Measurements from ENCODE around the gene PCBP3.
"Not testable (repeated sequence)": the region's sequence is repeated elsewhere in the genome, so short reads cannot be mapped to it uniquely, and the experiment has no call there.

PCBP3 gene

DNA sequence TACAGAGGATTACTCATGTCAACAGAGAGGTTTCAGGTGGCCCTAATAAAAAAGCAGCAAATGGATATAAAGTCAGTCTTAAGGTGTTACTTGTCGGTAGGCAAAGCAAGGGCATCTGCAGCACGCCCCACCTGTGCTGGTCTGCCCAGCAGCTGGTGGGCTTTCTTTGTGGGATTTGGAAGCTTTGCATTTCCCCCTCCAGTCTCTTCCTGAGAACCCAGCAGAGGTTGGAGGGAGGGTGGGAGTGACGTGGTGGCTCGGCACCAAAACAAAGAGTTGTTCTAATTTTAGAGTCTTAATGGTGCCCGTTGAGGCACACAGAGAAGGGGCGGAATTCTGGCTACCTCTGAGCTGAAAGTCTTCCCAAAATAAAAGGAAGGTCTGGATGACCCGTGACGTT is 4.8 kb upstream of the PCBP3 start:
- Mint-ChIP-seq H3K9me3 (no peaks in the 10 kb centered on the region), H3K27ac (no peak overlapping the region), H3K4me3 (no peak overlapping the region), H3K4me1 (peaks cover 15% of the 10 kb centered on the region), H3K27me3 (no peaks in the 10 kb centered on the region)
- DNase-seq (no peak), ATAC-seq (no peak)

GRCh38 chr21:45639206-45640000 is 4.1 kb upstream of the PCBP3 start:
- Mint-ChIP-seq H3K4me1 (peaks cover 15% of the 10 kb centered on the region), H3K9me3 (no peaks in the 10 kb centered on the region), H3K4me3 (no peak overlapping the region), H3K27ac (no peak overlapping the region), H3K27me3 (peaks cover 3% of the 10 kb centered on the region)
- DNase-seq (no peak), ATAC-seq (no peak)

DNA sequence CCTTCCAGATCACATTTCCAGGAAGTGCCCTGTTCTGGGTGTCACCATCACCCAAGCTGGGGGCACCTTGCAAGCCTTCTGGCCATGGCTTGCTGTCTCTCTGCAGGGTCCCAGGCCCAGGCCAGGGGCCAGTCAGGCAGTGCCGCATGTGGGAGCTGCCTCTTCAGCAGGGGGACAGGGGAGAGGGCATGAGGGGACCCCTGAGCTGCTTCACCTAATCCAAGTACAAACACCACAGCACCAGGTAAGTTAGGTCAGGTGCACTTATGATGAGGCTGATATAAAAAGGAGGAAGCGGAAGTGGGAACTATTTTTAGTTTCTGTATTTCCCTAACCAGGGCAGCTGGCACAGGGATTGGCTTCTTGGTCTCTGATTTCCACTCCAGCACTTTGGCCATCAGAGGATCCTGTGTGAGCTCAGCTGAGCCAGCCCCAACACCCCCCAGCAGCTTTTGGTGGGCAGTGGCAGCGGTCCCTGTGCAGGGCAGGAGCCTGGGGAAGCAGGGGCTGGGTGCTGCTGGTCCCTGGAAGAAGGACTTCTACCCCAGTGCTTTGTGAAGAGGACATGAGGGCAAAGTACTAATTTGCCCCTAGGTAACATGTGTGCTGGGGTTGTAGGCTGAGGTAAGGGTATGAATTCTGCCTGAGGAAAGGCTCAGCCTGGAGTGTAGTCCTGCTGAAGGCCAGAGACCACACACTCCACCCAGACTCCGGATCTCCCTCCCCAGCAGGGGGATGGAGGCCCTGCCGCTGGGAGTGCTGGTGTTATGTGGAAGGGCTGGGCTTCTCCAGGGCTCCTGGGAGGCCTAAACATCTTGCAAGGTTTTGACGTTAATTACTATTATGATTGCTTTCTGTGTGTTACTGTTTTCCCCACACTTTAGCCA is 3.3 kb upstream of the PCBP3 start:
- H3K27ac Mint-ChIP-seq = no peak overlapping the region
- DNase-seq = no peak
- peaks cover 11% of the 10 kb centered on the region for H3K27me3 Mint-ChIP-seq
- no peaks in the 10 kb centered on the region for H3K9me3 Mint-ChIP-seq
- H3K4me1 Mint-ChIP-seq = peaks cover 15% of the 10 kb centered on the region
- no peak for ATAC-seq
- H3K4me3 Mint-ChIP-seq = no peak overlapping the region

DNA sequence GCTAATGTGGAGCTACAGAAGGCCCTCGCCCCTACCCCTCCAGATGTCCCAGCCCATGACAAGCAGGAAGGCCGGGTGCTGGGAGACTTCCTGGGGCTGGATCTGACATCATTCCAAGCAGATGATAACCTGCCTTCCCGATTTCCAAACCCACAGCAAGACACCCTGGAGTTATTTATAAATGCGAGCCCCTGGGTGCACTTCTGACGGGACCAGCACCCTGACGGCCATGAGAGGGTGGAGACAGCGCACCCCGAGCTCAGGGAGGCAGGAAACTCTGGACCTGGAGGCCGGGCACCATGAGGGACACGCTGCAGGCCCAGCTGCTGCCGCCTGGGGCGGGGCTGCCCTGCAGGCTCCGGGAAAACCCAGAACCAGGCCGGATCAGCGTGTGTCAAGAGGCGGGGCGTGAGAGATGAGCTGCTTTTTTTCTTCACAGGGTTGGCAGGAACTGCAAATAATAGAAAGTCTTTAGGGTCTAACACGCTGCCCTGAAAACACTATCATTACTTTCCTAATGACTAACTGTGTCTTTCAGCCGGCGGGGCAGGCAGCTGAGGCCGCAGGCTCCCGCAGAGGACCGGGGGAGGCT is 2.5 kb upstream of the PCBP3 start:
- peaks cover 18% of the 10 kb centered on the region for H3K27me3 Mint-ChIP-seq
- no peaks in the 10 kb centered on the region for H3K9me3 Mint-ChIP-seq
- DNase-seq (no peak), ATAC-seq (no peak)
- peaks cover 21% of the 10 kb centered on the region for H3K4me1 Mint-ChIP-seq
- peak overlapping the region in 1 of 2 donors; percentile 71 for H3K4me3 Mint-ChIP-seq
- no peak overlapping the region for H3K27ac Mint-ChIP-seq

DNA sequence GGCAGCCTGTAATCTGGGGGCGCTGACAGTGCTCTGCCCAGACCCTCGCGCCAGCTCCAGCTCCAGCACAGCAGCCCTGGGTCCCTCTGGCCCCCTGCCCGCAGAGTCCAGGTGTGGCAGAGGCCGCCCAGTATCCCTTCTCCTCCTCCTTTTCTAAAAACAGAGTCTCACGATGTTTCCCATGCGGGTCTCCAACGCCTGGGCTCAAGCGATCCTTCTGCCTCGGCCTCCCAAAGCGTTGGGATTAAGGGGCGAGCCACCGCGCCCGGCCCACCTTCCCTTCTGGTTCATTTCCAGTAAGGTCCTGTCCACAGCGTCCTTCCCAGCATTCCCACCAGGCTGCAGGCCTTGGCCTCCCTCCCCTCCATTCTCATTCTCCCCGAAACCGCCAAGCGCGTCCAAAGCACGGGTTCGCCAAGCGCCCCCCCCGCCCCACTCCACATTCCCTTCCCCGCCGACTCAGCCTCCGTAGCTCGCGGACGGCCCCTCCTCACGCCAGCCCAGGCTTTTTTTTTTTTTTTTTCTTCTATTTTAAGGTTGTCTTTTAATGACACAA is 2.0 kb upstream of the PCBP3 start:
- peaks cover 20% of the 10 kb centered on the region for H3K27me3 Mint-ChIP-seq
- DNase-seq (no peak), ATAC-seq (no peak)
- peak overlapping the region; percentile 29 to 71 for H3K4me3 Mint-ChIP-seq
- H3K27ac Mint-ChIP-seq = no peak overlapping the region
- H3K9me3 Mint-ChIP-seq = no peaks in the 10 kb centered on the region
- H3K4me1 Mint-ChIP-seq = peaks cover 21% of the 10 kb centered on the region

DNA sequence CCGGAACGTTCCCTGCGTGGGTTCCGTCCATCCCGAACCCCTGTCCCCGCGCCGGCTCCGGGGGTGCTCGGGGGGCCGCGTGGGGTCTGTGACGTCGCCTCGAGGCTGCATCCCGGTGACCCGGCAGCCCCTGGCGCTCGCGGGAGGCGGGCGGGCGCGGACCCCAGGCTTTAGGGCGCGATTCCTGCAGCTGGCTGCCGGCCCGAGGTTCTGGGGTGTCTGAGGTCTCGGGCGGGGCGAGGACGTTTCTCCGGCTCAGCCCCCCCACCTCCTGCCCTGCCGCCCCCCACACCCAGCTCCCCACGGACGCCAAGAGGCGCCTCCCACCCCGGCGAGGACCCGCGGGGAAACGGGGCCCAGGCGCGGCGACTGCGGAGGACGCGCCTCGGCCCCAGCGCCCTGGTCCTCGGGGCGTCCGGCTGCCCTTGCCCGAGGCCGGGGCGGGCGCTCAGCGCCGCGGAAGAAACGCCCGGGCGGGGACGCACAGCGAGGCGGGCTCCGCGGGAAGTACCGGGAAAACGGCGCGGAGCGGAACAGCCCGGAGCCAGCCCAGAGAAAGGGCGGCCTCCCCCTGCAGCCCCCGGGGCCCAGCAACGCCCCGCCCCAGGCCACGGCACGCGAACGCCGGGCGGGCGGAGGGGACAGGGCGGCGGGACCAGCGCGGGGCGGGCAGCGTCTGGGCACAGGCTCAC is 1.3 kb upstream of the PCBP3 start:
- Mint-ChIP-seq H3K27me3 (peaks cover 25% of the 10 kb centered on the region), H3K4me3 (no peak overlapping the region), H3K4me1 (peaks cover 21% of the 10 kb centered on the region), H3K27ac (no peak overlapping the region), H3K9me3 (peaks cover 2 to 3% of the 10 kb centered on the region in 2 donors)
- DNase-seq (no peak), ATAC-seq (peak; percentile 44)

DNA sequence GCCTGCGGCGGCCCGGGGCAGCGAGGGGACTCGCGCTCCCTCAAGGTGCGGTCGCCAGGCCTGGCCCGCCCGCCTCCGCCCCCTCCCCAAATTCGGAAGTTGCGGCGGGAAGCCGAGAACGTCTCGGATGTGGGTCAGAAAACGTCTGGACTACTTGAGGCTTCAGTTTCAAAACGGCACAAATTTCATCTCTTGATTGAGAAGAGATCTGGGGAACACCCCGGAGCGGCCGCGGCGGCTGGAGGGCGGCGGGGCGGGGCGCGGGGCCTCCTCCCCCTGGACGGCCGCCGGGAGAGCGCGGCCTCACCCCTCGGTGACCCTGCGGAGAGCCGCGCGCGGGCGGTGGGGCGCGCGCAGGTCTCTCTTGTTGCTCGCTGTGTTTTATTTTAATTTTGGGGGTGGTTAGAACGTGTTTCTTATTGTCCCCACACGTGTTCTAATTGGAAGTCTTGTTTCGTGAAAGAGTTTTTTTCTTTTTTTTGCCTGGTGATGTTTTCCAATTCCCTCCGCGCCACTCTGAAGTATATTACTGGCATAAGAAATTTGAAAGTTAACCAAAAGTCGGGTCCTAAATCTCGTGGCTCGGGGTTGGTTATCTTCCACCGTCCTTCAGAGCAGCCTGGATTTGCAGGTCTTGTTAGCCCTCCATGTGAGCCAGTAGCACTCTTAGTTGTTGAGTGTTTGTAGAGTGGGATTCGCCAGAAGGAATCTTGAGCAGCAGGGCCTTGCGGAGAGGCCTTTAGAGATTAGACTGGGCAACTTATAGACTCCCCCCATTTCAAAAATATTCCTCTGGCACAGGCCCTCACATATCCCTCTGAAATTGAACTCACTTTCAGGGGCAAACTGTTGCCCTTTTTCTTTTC is 749 bp downstream of the PCBP3 start:
- peak; percentile 0 for ATAC-seq
- Mint-ChIP-seq H3K9me3 (peaks cover 9 to 17% of the 10 kb centered on the region in 2 donors), H3K4me1 (peaks cover 21% of the 10 kb centered on the region), H3K4me3 (peak overlapping the region; percentile 59 to 75), H3K27ac (peak overlapping the region in 1 of 2 donors; percentile 57), H3K27me3 (peaks cover 42% of the 10 kb centered on the region)
- peak in 1 of 2 donors; percentile 37 for DNase-seq

DNA sequence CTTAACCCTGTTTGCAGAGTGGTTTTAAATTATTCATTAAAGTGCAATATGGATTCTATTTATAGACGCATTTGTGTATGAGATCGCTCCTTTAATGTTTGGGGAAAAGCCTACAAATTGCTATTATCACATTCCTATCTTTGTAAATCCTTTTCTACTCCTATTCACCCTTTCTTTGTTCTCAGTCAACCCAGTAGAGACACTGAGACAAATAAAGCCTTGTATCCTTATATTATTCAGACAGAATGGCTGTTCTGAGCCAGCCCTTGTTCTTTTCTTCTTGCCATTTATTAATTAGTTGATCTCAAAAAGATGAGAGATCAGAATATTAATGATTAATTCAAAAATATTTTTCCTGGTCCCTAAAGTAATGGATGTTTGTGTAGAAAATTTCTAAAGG is 8.4 kb downstream of the PCBP3 start:
- H3K27me3 Mint-ChIP-seq = peaks cover 21% of the 10 kb centered on the region
- no peak overlapping the region for H3K27ac Mint-ChIP-seq
- H3K4me1 Mint-ChIP-seq = no peaks in the 10 kb centered on the region
- peaks cover 9 to 17% of the 10 kb centered on the region in 2 donors for H3K9me3 Mint-ChIP-seq
- H3K4me3 Mint-ChIP-seq = no peak overlapping the region
- ATAC-seq = no peak
- DNase-seq = no peak

DNA sequence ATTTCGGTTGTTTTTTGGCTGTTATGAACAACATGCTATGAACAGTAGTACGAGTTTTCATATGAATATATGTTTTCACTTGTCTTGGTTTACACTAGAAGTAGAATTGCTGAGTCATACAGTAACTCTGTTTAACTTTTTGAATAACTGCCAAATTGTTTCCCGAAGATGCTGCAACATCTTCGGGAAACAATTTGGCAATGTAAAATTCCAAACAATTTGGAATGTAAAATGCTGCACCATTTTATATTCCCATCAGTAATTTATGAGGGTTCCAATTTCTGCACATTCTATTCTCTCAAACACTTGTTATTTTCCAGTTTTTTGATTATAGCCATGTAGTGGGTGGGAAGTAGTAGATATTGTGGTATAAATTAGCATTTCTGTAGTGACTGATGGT is 11.6 kb downstream of the PCBP3 start:
- ATAC-seq (no peak), DNase-seq (no peak)
- Mint-ChIP-seq H3K4me1 (peaks cover 8% of the 10 kb centered on the region), H3K9me3 (no peaks in the 10 kb centered on the region), H3K27ac (no peak overlapping the region), H3K4me3 (no peak overlapping the region), H3K27me3 (peaks cover 8% of the 10 kb centered on the region)

DNA sequence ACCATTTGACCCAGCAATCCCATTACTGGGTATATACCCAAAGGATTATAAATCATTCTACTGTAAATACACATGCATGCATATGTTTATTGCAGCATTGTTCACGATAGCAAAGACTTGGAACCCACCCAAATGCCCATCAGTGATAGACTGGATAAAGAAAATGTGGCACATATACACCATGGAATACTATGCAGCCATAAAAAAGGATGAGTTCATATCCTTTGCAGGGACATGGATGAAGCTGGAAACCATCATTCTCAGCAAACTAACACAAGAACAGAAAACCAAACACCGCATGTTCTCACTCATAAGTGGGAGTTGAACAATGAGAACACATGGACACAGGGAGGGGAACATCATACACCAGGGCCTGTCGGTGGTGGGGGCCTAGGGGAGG is 12.6 kb downstream of the PCBP3 start:
- DNase-seq, H3K27ac Mint-ChIP-seq, H3K9me3 Mint-ChIP-seq, H3K4me3 Mint-ChIP-seq, H3K4me1 Mint-ChIP-seq, ATAC-seq, H3K27me3 Mint-ChIP-seq: not testable (repeated sequence)

DNA sequence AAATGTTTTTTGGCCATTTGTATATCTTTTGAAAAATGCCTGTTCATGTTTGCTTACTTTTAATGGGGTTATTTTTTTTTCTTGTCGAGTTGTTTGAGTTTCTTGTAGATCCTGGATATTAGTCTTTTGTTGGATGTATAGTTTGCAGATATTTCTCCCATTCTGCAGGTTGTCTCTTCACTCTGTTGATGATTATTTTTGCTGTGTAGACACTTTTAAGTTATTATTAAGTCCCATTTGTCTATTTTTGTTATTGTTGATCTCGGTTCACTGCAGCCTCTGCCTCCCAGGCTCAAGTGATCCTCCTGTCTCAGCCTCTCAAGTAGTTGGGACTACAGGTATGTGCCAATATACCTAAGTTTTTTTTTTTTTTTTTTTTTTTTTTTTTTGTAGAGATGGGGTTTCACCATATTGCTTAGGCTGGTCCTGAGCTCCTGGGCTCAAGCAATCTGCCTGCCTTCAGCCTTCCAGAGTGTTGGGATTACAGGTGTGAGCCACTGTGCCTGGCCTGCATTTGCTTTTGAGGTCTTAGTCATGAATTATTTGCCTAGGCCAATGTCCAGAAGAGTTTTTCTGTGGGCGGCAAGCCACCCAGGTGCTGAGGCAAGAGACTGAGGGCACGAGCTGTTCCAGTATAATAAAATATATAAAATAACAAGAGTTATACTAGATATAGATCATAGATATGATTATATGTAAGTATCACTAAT is 18.5 kb downstream of the PCBP3 start:
- peaks cover 18% of the 10 kb centered on the region for H3K27me3 Mint-ChIP-seq
- not testable (repeated sequence) for H3K9me3 Mint-ChIP-seq, H3K27ac Mint-ChIP-seq, H3K4me3 Mint-ChIP-seq, H3K4me1 Mint-ChIP-seq, DNase-seq, ATAC-seq

DNA sequence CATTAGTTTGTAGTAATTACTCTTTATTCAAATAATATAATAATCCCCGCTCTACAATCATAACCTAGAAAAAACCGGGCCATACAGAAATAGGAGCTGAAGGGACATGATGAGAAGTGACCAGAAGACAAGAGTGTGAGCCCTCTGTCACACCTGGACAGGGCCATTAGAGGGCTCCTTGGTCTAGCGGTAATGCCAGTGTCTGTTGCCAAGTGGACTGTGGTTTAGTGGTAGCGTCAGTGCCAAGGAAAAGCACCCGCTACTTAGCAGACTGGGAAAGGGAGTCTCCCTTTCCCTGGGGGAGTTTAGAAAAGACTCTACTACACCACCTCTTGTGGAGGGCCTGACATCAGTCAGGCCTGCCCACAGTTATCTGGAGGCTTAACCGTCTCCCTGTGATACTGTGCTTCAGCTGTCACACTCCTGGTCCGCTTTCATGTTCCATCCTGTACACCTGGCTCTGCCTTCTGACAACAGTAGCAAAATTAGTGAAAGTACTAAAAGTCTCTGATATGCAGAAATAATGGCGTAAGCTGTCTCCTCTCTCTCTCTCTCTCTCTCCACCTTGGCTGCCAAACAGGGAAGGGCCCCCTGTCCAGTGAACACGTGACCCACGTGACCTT is 19.2 kb downstream of the PCBP3 start:
- H3K4me3 Mint-ChIP-seq, ATAC-seq, H3K4me1 Mint-ChIP-seq, DNase-seq, H3K27ac Mint-ChIP-seq: not testable (repeated sequence)
- Mint-ChIP-seq H3K9me3 (peaks cover 13 to 16% of the 10 kb centered on the region in 2 donors), H3K27me3 (peaks cover 11% of the 10 kb centered on the region)

DNA sequence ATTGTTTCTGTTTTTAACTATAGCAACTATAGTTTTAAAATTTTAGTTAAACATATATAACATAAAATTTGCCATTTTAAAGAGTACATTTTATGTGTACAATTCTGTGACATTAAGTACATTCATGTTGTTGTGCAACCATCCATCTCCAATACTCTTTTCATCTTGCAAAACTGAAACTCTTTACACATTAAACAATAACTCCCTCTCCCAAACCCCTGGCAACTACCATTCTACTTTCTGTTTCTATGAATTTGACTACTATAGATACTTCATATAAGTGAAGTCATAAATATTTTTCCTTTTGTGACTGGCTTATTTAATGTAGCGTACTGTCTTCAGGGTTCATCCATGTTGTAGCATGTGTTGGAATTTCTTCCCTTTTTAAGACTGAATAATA is 25.9 kb downstream of the PCBP3 start:
- Mint-ChIP-seq H3K4me1 (no peaks in the 10 kb centered on the region), H3K9me3 (peaks cover 16 to 19% of the 10 kb centered on the region in 2 donors), H3K27ac (no peak overlapping the region), H3K27me3 (no peaks in the 10 kb centered on the region), H3K4me3 (no peak overlapping the region)
- ATAC-seq = no peak
- no peak for DNase-seq

All from stimulated activated naive CD8-positive, alpha-beta T cell treated with anti-CD3 and anti-CD28 coated beads, Interleukin-15, amount 100 ng/mL, for 72 hours (primary cell).